Measurements from ENCODE around the gene EREG. TPM values are rescaled to one million over a fixed set of nuclear protein-coding genes. Genes with fewer than 3 reads are reported as not detected.

The EREG gene
- total and polyA plus RNA-seq, 7 donors, result 0.71 to 5.8 (median 2.0) TPM

DNA sequence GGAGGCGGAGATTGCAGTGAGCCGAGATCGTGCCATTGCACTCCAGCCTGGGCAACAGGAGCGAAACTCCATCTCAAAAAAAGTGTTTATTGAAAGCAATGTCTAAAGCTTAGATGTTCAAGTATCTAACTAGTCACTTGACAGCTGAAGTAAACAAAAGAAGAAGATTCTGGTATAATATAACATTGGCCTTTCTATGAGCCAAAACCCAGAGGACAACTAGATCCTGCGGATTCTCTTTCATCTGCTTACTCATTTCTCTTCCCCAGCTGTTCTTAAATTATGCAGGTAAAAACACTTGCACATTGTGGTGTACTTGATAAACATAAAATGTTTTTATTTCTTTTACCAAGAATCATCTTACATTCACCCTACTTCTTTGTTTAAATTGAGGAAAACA lies 55.9 kb downstream of the EREG start:
- no peaks in the 10 kb centered on the region for H3K27me3 ChIP-seq
- 68 to 80% methylated on average over 5 of the region's 5 CpGs for WGBS, 2 donors
- no peaks in the 10 kb centered on the region for H3K36me3 ChIP-seq
- intact Hi-C loops (cut with DNase I), result no loop called here
- no peak for DNase-seq
- no peaks in the 10 kb centered on the region for H3K9me3 ChIP-seq
- TF ChIP-seq POLR2AphosphoS5 (IDR thresholded peaks at IDR 0.05), result no peak
- no peak for TF ChIP-seq EP300 (IDR thresholded peaks at IDR 0.05)
- no peak for TF ChIP-seq POLR2A (IDR thresholded peaks at IDR 0.05)
- H3K4me3 ChIP-seq, result no peak overlapping the region
- H3K4me1 ChIP-seq, result no peaks in the 10 kb centered on the region
- H3K27ac ChIP-seq, result no peak overlapping the region

DNA sequence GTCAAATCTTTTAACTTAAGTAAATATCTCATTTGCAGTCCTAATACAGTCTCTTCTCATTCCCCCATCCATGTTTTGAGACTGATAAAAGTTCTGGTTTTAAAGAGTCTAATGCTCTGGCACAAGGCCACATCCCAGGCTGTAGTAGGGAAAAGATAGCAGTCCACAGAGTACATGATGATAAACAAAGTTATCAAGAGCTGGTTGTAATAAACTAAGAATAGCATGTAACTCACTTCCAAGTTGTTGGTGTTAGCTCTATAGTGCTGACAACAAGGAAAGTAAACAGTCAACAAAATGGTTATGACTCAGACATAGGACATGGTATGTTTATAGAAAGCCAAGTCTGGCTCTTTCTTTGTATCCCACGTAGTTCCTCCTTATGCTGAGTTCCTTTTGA lies 58.2 kb downstream of the EREG start:
- WGBS, 2 donors, result 4 to 54% methylated on average over 1 of the region's 1 CpG
- TF ChIP-seq, protein P1, sequence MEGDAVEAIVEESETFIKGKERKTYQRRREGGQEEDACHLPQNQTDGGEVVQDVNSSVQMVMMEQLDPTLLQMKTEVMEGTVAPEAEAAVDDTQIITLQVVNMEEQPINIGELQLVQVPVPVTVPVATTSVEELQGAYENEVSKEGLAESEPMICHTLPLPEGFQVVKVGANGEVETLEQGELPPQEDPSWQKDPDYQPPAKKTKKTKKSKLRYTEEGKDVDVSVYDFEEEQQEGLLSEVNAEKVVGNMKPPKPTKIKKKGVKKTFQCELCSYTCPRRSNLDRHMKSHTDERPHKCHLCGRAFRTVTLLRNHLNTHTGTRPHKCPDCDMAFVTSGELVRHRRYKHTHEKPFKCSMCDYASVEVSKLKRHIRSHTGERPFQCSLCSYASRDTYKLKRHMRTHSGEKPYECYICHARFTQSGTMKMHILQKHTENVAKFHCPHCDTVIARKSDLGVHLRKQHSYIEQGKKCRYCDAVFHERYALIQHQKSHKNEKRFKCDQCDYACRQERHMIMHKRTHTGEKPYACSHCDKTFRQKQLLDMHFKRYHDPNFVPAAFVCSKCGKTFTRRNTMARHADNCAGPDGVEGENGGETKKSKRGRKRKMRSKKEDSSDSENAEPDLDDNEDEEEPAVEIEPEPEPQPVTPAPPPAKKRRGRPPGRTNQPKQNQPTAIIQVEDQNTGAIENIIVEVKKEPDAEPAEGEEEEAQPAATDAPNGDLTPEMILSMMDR (IDR thresholded peaks at IDR 0.05), result no peak
- TF ChIP-seq POLR2AphosphoS5 (IDR thresholded peaks at IDR 0.05) (no peak), POLR2A (IDR thresholded peaks at IDR 0.05) (no peak)
- no peaks in the 10 kb centered on the region for H3K9me3 ChIP-seq
- H3K4me3 ChIP-seq, result no peak overlapping the region
- no peak for DNase-seq
- no peak overlapping the region for H3K27ac ChIP-seq
- intact Hi-C loops (cut with DNase I), result no loop called here
- no peaks in the 10 kb centered on the region for H3K36me3 ChIP-seq
- no peaks in the 10 kb centered on the region for H3K4me1 ChIP-seq
- no peaks in the 10 kb centered on the region for H3K27me3 ChIP-seq

DNA sequence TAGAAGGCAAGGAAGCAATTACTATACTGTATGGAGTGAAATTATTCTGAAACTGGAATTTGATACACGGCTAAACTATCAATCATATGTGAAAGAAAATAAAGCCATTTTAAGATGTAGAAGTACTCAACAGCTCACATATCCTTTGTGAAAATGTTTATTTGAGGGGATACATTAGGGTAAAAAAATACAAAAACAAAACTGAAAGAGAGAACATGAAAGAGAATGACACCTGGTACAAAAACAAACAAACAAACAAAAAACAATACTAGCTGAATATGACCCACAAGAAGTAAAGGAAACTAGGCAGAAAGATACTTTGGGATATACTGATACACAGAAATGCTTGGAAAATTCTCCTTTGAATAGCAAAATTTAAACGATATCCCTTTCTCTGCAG lies 59.2 kb downstream of the EREG start:
- Histone ChIP-seq H3K36me3 (no peaks in the 10 kb centered on the region), H3K27ac (no peak overlapping the region), H3K27me3 (no peaks in the 10 kb centered on the region), H3K9me3 (no peaks in the 10 kb centered on the region), H3K4me3 (no peak overlapping the region), H3K4me1 (no peaks in the 10 kb centered on the region)
- DNase-seq, result no peak
- TF ChIP-seq POLR2AphosphoS5 (IDR thresholded peaks at IDR 0.05) (no peak), POLR2A (IDR thresholded peaks at IDR 0.05) (no peak), EP300 (IDR thresholded peaks at IDR 0.05) (no peak)
- TF ChIP-seq, protein P1 (IDR thresholded peaks at IDR 0.05), result no peak
- 93 to 96% methylated on average over 2 of the region's 2 CpGs for WGBS, 2 donors
- intact Hi-C loops (cut with DNase I), result no loop called here

DNA sequence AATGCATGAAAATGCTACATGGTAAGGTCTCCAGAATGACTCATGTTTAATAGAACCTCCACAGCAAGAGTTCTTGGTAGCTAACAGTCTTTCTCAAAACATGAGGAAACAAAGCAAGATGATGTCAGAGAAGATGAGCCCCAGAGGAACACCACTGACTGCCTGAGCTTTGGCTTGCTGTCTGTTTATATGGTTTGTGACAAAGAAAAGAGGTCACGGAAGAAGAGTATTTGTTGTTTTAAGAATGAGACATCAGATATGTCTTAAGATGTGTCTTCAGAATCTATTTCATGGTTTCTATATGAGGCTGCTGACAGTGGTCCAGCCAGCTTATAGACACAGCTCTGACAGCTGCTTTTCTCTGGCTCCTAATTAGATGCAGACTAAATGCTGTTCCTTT lies 61.2 kb downstream of the EREG start:
- Histone ChIP-seq H3K9me3 (no peaks in the 10 kb centered on the region), H3K27ac (no peak overlapping the region), H3K36me3 (no peaks in the 10 kb centered on the region), H3K4me1 (no peaks in the 10 kb centered on the region), H3K4me3 (no peak overlapping the region), H3K27me3 (no peaks in the 10 kb centered on the region)
- 79 to 82% methylated on average over 1 of the region's 1 CpG for WGBS, 2 donors
- intact Hi-C loops (cut with DNase I), result no loop called here
- TF ChIP-seq EP300 (IDR thresholded peaks at IDR 0.05), result no peak
- TF ChIP-seq POLR2AphosphoS5 (IDR thresholded peaks at IDR 0.05), result no peak
- TF ChIP-seq, protein P1 (IDR thresholded peaks at IDR 0.05), result no peak
- DNase-seq, result no peak

- Histone ChIP-seq H3K36me3 (no peaks in the 10 kb centered on the region), H3K27ac (no peak overlapping the region), H3K27me3 (no peaks in the 10 kb centered on the region), H3K9me3 (no peaks in the 10 kb centered on the region), H3K4me3 (no peak overlapping the region), H3K4me1 (no peaks in the 10 kb centered on the region)
- intact Hi-C loops (cut with DNase I), result no loop called here
- no peak for DNase-seq
- TF ChIP-seq EP300 (IDR thresholded peaks at IDR 0.05) (no peak), POLR2A (IDR thresholded peaks at IDR 0.05) (no peak), POLR2AphosphoS5 (IDR thresholded peaks at IDR 0.05) (no peak)
- TF ChIP-seq, protein P1 (IDR thresholded peaks at IDR 0.05), result no peak
Observed at GRCh38 chr4:74428276-74428675, 63.3 kb downstream of the EREG start.
